WTC11 (cell line): ENCODE data around the gene HK2. TPM values are rescaled to one million over a fixed set of nuclear protein-coding genes. Genes with fewer than 3 reads are reported as not detected.

ENCODE experiments used
- ATAC-seq: fragments of 200-7000 bp; cut with Tn5 transposase; 2 replicates; pipeline ENCODE4 v1.10.0; 2021; ENCODE audit warnings: mild to moderate bottlenecking, moderate library complexity
- CTCF ChIA-PET: fragments of 300-600 bp; sonication (Branson Sonifier 250); formaldehyde crosslinking; loops from one replicate; lab custom pipeline; 2021; ENCODE audit warnings: antibody characterized with exemption; lab: Charles Lee
- POLR2A ChIA-PET: fragments of 350-600 bp; sonication (Branson Sonifier 250); formaldehyde crosslinking; loops from one replicate; lab custom pipeline; 2021; ENCODE audit warnings: antibody characterized with exemption; lab: Charles Lee
- DNase-seq: peaks from one replicate; pipeline ENCODE4 v3.0.0; 2021; ENCODE audit warnings: low spot score
- H3K27ac Mint-ChIP-seq: 2 replicates; pipeline ENCODE4 v1.8.0; 2021; ENCODE audit warnings: mixed read lengths
- H3K27me3 Mint-ChIP-seq: 2 replicates; pipeline ENCODE4 v1.8.0; 2021; ENCODE audit warnings: low read depth, mild to moderate bottlenecking, moderate library complexity, mixed read lengths
- H3K36me3 Mint-ChIP-seq: 2 replicates; pipeline ENCODE4 v1.8.0; 2021; ENCODE audit warnings: mixed read lengths
- H3K4me1 Mint-ChIP-seq: 2 replicates; pipeline ENCODE4 v1.8.0; 2022; ENCODE audit warnings: mixed read lengths
- H3K4me3 Mint-ChIP-seq: 2 replicates; pipeline ENCODE4 v1.8.0; 2021; ENCODE audit warnings: mild to moderate bottlenecking, moderate library complexity, mixed read lengths
- H3K9me3 Mint-ChIP-seq: 2 replicates; pipeline ENCODE4 v1.8.0; 2021; ENCODE audit warnings: mixed read lengths
- ATF1 ChIP-seq: sonication (generic); formaldehyde crosslinking; IDR thresholded peaks from 2 replicates; pipeline ENCODE4 v1.8.1; 2023; ENCODE audit warnings: mild to moderate bottlenecking, moderate library complexity, missing genetic modification reagents
- CREB1 ChIP-seq: sonication (generic); formaldehyde crosslinking; IDR thresholded peaks from 2 replicates; pipeline ENCODE4 v1.8.0; 2023; ENCODE audit warnings: mild to moderate bottlenecking, missing genetic modification reagents
- ELF4 ChIP-seq: sonication (generic); formaldehyde crosslinking; IDR thresholded peaks from 2 replicates; pipeline ENCODE4 v1.8.1; 2022; ENCODE audit warnings: low read depth, mild to moderate bottlenecking, moderate library complexity, missing genetic modification reagents
- ETV6 ChIP-seq: sonication (generic); formaldehyde crosslinking; IDR thresholded peaks from 2 replicates; pipeline ENCODE4 v1.8.1; 2022; ENCODE audit warnings: mild to moderate bottlenecking, missing genetic modification reagents
- GRHL2 ChIP-seq: fragments of 250-450 bp; sonication (Bioruptor Pico); IDR thresholded peaks from 2 replicates; pipeline ENCODE4 v1.8.0; 2022; ENCODE audit warnings: mild to moderate bottlenecking, moderate library complexity; ENCODE audit not compliant: insufficient replicate concordance, severe bottlenecking
- HMGA2 ChIP-seq: fragments of 250-450 bp; sonication (Bioruptor Pico); IDR thresholded peaks from 2 replicates; pipeline ENCODE4 v1.4.0; 2021; ENCODE audit warnings: mild to moderate bottlenecking, moderate library complexity
- IRF2 ChIP-seq: sonication (generic); formaldehyde crosslinking; IDR thresholded peaks from 2 replicates; pipeline ENCODE4 v1.8.0; 2022; ENCODE audit warnings: low read depth, missing genetic modification reagents, borderline replicate concordance
- JAZF1 ChIP-seq: fragments of 250-450 bp; sonication (Bioruptor Pico); IDR thresholded peaks from 2 replicates; pipeline ENCODE4 v1.9.0; 2021; ENCODE audit warnings: moderate library complexity, mild to moderate bottlenecking, inconsistent platforms
- NFATC4 ChIP-seq: fragments of 250-450 bp; sonication (Bioruptor Pico); IDR thresholded peaks from 2 replicates; pipeline ENCODE4 v1.9.0; 2021; ENCODE audit warnings: mild to moderate bottlenecking
- NFYB ChIP-seq: sonication (generic); formaldehyde crosslinking; conservative IDR thresholded peaks from 2 replicates; pipeline ENCODE4 v1.8.0; 2022; ENCODE audit warnings: low read depth, missing genetic modification reagents
- PRRX2 ChIP-seq: fragments of 250-450 bp; sonication (Bioruptor Pico); IDR thresholded peaks from 2 replicates; pipeline ENCODE4 v1.8.0; 2021; ENCODE audit warnings: mild to moderate bottlenecking
- SMAD3 ChIP-seq: sonication (generic); formaldehyde crosslinking; IDR thresholded peaks from 2 replicates; pipeline ENCODE4 v1.8.0; 2022; ENCODE audit warnings: missing genetic modification reagents, mild to moderate bottlenecking, borderline replicate concordance
- TP53 ChIP-seq: sonication (generic); formaldehyde crosslinking; IDR thresholded peaks from 2 replicates; pipeline ENCODE4 v1.8.1; 2023; ENCODE audit warnings: mild to moderate bottlenecking, missing genetic modification reagents
- ZNF138 ChIP-seq: sonication (generic); formaldehyde crosslinking; conservative IDR thresholded peaks from 2 replicates; pipeline ENCODE4 v1.8.1; 2022; ENCODE audit warnings: mild to moderate bottlenecking, moderate library complexity, missing genetic modification reagents
- ZNF232 ChIP-seq: sonication (generic); formaldehyde crosslinking; IDR thresholded peaks from 2 replicates; pipeline ENCODE4 v1.8.0; 2022; ENCODE audit warnings: mild to moderate bottlenecking, missing genetic modification reagents
- ZNF317 ChIP-seq: sonication (generic); formaldehyde crosslinking; IDR thresholded peaks from 2 replicates; pipeline ENCODE4 v1.8.1; 2023; ENCODE audit warnings: low read depth, mild to moderate bottlenecking, moderate library complexity, missing genetic modification reagents, borderline replicate concordance
- ZNF396 ChIP-seq: fragments of 250-450 bp; sonication (Bioruptor Pico); IDR thresholded peaks from 2 replicates; pipeline ENCODE4 v1.8.0; 2021; ENCODE audit warnings: mild to moderate bottlenecking, moderate library complexity, borderline replicate concordance
- ZNF671 ChIP-seq: fragments of 250-450 bp; sonication (Bioruptor Pico); IDR thresholded peaks from 2 replicates; pipeline ENCODE4 v1.8.0; 2021; ENCODE audit warnings: mild to moderate bottlenecking
- total RNA-seq: library from RNA; stranded (reverse); gene quantifications from 3 replicates; pipeline ENCODE4 v1.2.3, GENCODE V29; 2021
- TF ChIP-seq, protein P1 (sequence below): fragments of 250-450 bp; sonication (Bioruptor Pico); IDR thresholded peaks from 2 replicates; pipeline ENCODE4 v1.9.0; 2021; ENCODE audit warnings: moderate library complexity, mild to moderate bottlenecking, inconsistent platforms, borderline replicate concordance
- TF ChIP-seq, protein P2 (sequence below): sonication (generic); formaldehyde crosslinking; IDR thresholded peaks from 2 replicates; pipeline ENCODE4 v1.8.0; 2023; ENCODE audit warnings: mild to moderate bottlenecking, missing genetic modification reagents
- TF ChIP-seq, protein P3 (sequence below): sonication (generic); formaldehyde crosslinking; IDR thresholded peaks from 2 replicates; pipeline ENCODE4 v1.8.1; 2022; ENCODE audit warnings: missing genetic modification reagents, borderline replicate concordance
- TF ChIP-seq, protein P4 (sequence below): fragments of 250-450 bp; sonication (Bioruptor Pico); IDR thresholded peaks from 2 replicates; pipeline ENCODE4 v1.9.0; 2021; ENCODE audit warnings: mild to moderate bottlenecking
- TF ChIP-seq, protein P5 (sequence below): sonication (generic); formaldehyde crosslinking; IDR thresholded peaks from 2 replicates; pipeline ENCODE4 v1.8.1; 2022; ENCODE audit warnings: low read depth, mild to moderate bottlenecking, moderate library complexity, missing genetic modification reagents, borderline replicate concordance
- TF ChIP-seq, protein P6 (sequence below): sonication (generic); formaldehyde crosslinking; IDR thresholded peaks from 2 replicates; pipeline ENCODE4 v1.8.1; 2023; ENCODE audit warnings: mild to moderate bottlenecking, moderate library complexity, missing genetic modification reagents

The HK2 gene
- total RNA-seq, 1 experiment from 2014 or later = 61.6 TPM

DNA sequence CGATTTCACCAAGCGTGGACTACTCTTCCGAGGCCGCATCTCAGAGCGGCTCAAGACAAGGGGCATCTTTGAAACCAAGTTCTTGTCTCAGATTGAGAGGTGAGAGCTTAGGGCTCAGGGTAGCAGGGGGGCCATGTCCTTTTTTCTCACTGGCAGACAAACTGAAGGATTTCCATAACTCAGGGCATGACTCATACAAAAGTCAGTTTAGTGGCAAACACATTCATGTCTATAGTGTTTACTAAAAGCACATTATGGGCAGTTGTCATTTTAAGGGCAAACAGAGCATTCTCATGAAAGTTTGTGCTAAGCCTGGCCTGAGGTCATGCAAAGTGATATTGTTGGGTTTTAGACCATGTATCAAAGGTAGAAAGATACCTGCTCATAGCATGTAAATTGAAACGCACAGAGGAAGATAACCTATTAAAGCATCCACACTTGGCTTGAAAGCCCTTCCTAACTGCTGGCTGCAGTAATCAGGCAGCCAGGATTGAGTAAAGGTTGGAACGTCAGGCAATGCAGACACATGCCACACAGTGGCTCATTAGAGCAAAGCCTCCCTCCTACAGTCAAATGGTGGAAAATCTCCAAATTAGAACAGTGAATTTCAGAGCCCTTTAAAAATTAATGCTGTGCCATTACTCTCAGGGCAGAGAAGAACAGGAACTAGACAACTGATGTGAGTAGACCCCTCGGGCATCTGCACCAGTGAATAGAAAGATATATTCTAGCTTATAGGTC, 54.2 kb downstream of the HK2 start (continued):
- TF ChIP-seq JAZF1 = no peak
- TF ChIP-seq GRHL2 (CRISPR knock-in tag) = no peak

DNA sequence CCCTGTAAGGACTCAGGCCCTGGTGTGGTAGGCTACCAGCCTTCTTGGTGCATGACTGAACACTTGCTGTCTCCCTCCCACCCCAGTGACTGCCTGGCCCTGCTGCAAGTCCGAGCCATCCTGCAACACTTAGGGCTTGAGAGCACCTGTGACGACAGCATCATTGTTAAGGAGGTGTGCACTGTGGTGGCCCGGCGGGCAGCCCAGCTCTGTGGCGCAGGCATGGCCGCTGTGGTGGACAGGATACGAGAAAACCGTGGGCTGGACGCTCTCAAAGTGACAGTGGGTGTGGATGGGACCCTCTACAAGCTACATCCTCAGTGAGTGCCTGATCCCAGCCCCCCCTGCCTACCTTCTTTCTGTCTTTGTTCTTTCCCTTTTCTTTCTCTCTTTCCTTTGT, 55.2 kb downstream of the HK2 start:
- peaks cover 97% of the 10 kb centered on the region for H3K36me3 Mint-ChIP-seq
- H3K27ac Mint-ChIP-seq = no peak overlapping the region
- TF ChIP-seq NFYB (CRISPR knock-in tag) = no peak
- TF ChIP-seq ZNF232 = no peak
- no peak for TF ChIP-seq ZNF396
- TF ChIP-seq ZNF317 (CRISPR knock-in tag) = no peak
- TF ChIP-seq, protein P1, sequence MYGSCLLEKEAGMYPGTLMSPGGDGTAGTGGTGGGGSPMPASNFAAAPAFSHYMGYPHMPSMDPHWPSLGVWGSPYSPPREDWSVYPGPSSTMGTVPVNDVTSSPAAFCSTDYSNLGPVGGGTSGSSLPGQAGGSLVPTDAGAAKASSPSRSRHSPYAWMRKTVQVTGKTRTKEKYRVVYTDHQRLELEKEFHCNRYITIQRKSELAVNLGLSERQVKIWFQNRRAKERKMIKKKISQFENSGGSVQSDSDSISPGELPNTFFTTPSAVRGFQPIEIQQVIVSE (CRISPR knock-in tag) = no peak
- no peak for TF ChIP-seq ETV6 (CRISPR knock-in tag)
- TF ChIP-seq HMGA2 (CRISPR knock-in tag) = no peak
- TF ChIP-seq, protein P2, sequence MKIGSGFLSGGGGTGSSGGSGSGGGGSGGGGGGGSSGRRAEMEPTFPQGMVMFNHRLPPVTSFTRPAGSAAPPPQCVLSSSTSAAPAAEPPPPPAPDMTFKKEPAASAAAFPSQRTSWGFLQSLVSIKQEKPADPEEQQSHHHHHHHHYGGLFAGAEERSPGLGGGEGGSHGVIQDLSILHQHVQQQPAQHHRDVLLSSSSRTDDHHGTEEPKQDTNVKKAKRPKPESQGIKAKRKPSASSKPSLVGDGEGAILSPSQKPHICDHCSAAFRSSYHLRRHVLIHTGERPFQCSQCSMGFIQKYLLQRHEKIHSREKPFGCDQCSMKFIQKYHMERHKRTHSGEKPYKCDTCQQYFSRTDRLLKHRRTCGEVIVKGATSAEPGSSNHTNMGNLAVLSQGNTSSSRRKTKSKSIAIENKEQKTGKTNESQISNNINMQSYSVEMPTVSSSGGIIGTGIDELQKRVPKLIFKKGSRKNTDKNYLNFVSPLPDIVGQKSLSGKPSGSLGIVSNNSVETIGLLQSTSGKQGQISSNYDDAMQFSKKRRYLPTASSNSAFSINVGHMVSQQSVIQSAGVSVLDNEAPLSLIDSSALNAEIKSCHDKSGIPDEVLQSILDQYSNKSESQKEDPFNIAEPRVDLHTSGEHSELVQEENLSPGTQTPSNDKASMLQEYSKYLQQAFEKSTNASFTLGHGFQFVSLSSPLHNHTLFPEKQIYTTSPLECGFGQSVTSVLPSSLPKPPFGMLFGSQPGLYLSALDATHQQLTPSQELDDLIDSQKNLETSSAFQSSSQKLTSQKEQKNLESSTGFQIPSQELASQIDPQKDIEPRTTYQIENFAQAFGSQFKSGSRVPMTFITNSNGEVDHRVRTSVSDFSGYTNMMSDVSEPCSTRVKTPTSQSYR = no peak
- H3K9me3 Mint-ChIP-seq = no peaks in the 10 kb centered on the region
- H3K27me3 Mint-ChIP-seq = no peaks in the 10 kb centered on the region
- DNase-seq = no peak
- no peak for ATAC-seq
- no peaks in the 10 kb centered on the region for H3K4me1 Mint-ChIP-seq
- ChIA-PET POLR2A (no interaction called here), CTCF (no interaction called here)
- H3K4me3 Mint-ChIP-seq = no peak overlapping the region

DNA sequence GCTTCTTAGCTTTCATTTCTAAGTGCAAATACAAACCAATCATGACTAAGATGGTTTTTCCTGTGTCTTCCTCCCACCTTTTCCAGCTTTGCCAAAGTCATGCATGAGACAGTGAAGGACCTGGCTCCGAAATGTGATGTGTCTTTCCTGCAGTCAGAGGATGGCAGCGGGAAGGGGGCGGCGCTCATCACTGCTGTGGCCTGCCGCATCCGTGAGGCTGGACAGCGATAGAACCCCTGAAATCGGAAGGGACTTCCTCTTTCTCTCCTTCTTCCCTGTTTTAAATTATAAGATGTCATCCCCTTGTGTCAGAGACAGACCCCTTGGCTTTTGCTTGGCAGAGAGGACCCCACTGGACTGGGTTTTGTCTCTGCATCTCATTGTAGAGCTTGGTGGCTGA, 56.8 kb downstream of the HK2 start:
- CTCF ChIA-PET = no interaction called here
- no peak for TF ChIP-seq PRRX2 (CRISPR knock-in tag)
- no peak for TF ChIP-seq SMAD3
- TF ChIP-seq, protein P3, sequence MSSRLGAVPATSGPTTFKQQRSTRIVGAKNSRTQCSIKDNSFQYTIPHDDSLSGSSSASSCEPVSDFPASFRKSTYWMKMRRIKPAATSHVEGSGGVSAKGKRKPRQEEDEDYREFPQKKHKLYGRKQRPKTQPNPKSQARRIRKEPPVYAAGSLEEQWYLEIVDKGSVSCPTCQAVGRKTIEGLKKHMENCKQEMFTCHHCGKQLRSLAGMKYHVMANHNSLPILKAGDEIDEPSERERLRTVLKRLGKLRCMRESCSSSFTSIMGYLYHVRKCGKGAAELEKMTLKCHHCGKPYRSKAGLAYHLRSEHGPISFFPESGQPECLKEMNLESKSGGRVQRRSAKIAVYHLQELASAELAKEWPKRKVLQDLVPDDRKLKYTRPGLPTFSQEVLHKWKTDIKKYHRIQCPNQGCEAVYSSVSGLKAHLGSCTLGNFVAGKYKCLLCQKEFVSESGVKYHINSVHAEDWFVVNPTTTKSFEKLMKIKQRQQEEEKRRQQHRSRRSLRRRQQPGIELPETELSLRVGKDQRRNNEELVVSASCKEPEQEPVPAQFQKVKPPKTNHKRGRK (CRISPR knock-in tag) = no peak
- TF ChIP-seq ELF4 (CRISPR knock-in tag) = no peak
- no peak for TF ChIP-seq NFATC4 (CRISPR knock-in tag)
- TF ChIP-seq, protein P4, sequence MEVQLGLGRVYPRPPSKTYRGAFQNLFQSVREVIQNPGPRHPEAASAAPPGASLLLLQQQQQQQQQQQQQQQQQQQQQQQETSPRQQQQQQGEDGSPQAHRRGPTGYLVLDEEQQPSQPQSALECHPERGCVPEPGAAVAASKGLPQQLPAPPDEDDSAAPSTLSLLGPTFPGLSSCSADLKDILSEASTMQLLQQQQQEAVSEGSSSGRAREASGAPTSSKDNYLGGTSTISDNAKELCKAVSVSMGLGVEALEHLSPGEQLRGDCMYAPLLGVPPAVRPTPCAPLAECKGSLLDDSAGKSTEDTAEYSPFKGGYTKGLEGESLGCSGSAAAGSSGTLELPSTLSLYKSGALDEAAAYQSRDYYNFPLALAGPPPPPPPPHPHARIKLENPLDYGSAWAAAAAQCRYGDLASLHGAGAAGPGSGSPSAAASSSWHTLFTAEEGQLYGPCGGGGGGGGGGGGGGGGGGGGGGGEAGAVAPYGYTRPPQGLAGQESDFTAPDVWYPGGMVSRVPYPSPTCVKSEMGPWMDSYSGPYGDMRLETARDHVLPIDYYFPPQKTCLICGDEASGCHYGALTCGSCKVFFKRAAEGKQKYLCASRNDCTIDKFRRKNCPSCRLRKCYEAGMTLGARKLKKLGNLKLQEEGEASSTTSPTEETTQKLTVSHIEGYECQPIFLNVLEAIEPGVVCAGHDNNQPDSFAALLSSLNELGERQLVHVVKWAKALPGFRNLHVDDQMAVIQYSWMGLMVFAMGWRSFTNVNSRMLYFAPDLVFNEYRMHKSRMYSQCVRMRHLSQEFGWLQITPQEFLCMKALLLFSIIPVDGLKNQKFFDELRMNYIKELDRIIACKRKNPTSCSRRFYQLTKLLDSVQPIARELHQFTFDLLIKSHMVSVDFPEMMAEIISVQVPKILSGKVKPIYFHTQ = no peak
- TF ChIP-seq TP53 (CRISPR knock-in tag) = no peak
- TF ChIP-seq ZNF671 = no peak
- no peak for TF ChIP-seq CREB1
- TF ChIP-seq, protein P5, sequence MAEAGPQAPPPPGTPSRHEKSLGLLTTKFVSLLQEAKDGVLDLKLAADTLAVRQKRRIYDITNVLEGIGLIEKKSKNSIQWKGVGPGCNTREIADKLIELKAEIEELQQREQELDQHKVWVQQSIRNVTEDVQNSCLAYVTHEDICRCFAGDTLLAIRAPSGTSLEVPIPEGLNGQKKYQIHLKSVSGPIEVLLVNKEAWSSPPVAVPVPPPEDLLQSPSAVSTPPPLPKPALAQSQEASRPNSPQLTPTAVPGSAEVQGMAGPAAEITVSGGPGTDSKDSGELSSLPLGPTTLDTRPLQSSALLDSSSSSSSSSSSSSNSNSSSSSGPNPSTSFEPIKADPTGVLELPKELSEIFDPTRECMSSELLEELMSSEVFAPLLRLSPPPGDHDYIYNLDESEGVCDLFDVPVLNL (CRISPR knock-in tag) = no peak
- no peak for TF ChIP-seq NFYB (CRISPR knock-in tag)
- TF ChIP-seq IRF2 = no peak
- TF ChIP-seq, protein P6, sequence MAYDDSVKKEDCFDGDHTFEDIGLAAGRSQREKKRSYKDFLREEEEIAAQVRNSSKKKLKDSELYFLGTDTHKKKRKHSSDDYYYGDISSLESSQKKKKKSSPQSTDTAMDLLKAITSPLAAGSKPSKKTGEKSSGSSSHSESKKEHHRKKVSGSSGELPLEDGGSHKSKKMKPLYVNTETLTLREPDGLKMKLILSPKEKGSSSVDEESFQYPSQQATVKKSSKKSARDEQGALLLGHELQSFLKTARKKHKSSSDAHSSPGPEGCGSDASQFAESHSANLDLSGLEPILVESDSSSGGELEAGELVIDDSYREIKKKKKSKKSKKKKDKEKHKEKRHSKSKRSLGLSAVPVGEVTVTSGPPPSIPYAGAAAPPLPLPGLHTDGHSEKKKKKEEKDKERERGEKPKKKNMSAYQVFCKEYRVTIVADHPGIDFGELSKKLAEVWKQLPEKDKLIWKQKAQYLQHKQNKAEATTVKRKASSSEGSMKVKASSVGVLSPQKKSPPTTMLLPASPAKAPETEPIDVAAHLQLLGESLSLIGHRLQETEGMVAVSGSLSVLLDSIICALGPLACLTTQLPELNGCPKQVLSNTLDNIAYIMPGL = no peak
- no peak for TF ChIP-seq ATF1
- no peak for TF ChIP-seq ZNF138 (CRISPR knock-in tag)

More for the DNA sequence above, 56.8 kb downstream of the HK2 start:
- H3K27ac Mint-ChIP-seq = no peak overlapping the region
- POLR2A ChIA-PET = no interaction called here
- peaks cover 8% of the 10 kb centered on the region for H3K9me3 Mint-ChIP-seq
- DNase-seq = no peak
- H3K4me1 Mint-ChIP-seq = peaks cover 11% of the 10 kb centered on the region
- ATAC-seq = no peak
- H3K4me3 Mint-ChIP-seq = no peak overlapping the region
- H3K27me3 Mint-ChIP-seq = no peaks in the 10 kb centered on the region
- peaks cover 95% of the 10 kb centered on the region for H3K36me3 Mint-ChIP-seq
